ENCODE results near the gene KLK4. TPM values are rescaled to one million over a fixed set of nuclear protein-coding genes. Genes with fewer than 3 reads are reported as not detected.
A peak's percentile ranks its signal among the peaks of the same experiment; 100 is the strongest.

The KLK4 gene
- total RNA-seq, 2 experiments from 2014 or later, result not detected

GRCh38 chr19:50908336-50908735, 2.9 kb downstream of the KLK4 start:
- no peaks in the 10 kb centered on the region for H3K4me1 ChIP-seq (ENCODE audit: insufficient read depth, low read length, poor library complexity, severe bottlenecking)
- no TSS peak for BruUV-seq (replicated peaks)
- no peak overlapping the region for H3K27ac ChIP-seq (ENCODE audit: low read depth, low read length, poor library complexity, severe bottlenecking)
- no peak for DNase-seq (ENCODE audit: low spot score)
- intact Hi-C loops (cut with micrococcal nuclease; ENCODE audit: unreplicated experiment), result no loop called here
- no peaks in the 10 kb centered on the region for H3K9me3 ChIP-seq (ENCODE audit: low read length)
- H3K36me3 ChIP-seq (ENCODE audit: insufficient read depth, low read length), result no peaks in the 10 kb centered on the region
- H3K4me2 ChIP-seq (ENCODE audit: low read length), result no peak overlapping the region
- POLR2A ChIA-PET, result no interaction called here
- CTCF ChIA-PET (ENCODE audit: unreplicated experiment), result no interaction called here
- H3K4me3 ChIP-seq (ENCODE audit: low read depth, low read length, poor library complexity, severe bottlenecking), result no peak overlapping the region
- no peak overlapping the region for H2AFZ ChIP-seq (ENCODE audit: low read length)
- H3K79me2 ChIP-seq (ENCODE audit: insufficient read depth, low read depth, low read length), result no peaks in the 10 kb centered on the region
- H3K9me2 ChIP-seq (ENCODE audit: insufficient read depth, low read length), result no peaks in the 10 kb centered on the region
- H4K20me1 ChIP-seq (ENCODE audit: insufficient read depth, low read length), result no peaks in the 10 kb centered on the region
- TF ChIP-seq EZH2phosphoT487 (IDR thresholded peaks at IDR 0.05; ENCODE audit: borderline replicate concordance, low read depth, low read length) (no peak), CTCF (conservative IDR thresholded peaks at IDR 0.05; ENCODE audit: low read length) (no peak)

GRCh38 chr19:50906217-50906616, 5.0 kb downstream of the KLK4 start:
- H3K79me2 ChIP-seq (ENCODE audit: insufficient read depth, low read depth, low read length), result no peaks in the 10 kb centered on the region
- no peaks in the 10 kb centered on the region for H3K4me1 ChIP-seq (ENCODE audit: insufficient read depth, low read length, poor library complexity, severe bottlenecking)
- no TSS peak for BruUV-seq (replicated peaks)
- H3K4me3 ChIP-seq (ENCODE audit: low read depth, low read length, poor library complexity, severe bottlenecking), result no peak overlapping the region
- H3K9me3 ChIP-seq (ENCODE audit: low read length), result no peaks in the 10 kb centered on the region
- H2AFZ ChIP-seq (ENCODE audit: low read length), result no peak overlapping the region
- CTCF ChIA-PET (ENCODE audit: unreplicated experiment), result interaction anchor here (0.6 kb wide), 1 partner anchor 32 kb away, joined by 3 read pairs; no protein-coding TSS in a partner anchor
- no peaks in the 10 kb centered on the region for H3K9me2 ChIP-seq (ENCODE audit: insufficient read depth, low read length)
- intact Hi-C loops (cut with micrococcal nuclease; ENCODE audit: unreplicated experiment), result loop anchor here (1.0 kb wide), 1 partner anchor 16 kb away; no protein-coding TSS in a partner anchor
- POLR2A ChIA-PET, result no interaction called here
- no peaks in the 10 kb centered on the region for H4K20me1 ChIP-seq (ENCODE audit: insufficient read depth, low read length)
- H3K36me3 ChIP-seq (ENCODE audit: insufficient read depth, low read length), result no peaks in the 10 kb centered on the region
- TF ChIP-seq CTCF (conservative IDR thresholded peaks at IDR 0.05; ENCODE audit: low read length) (peak; percentile 74), EZH2phosphoT487 (IDR thresholded peaks at IDR 0.05; ENCODE audit: borderline replicate concordance, low read depth, low read length) (no peak)
- no peak overlapping the region for H3K4me2 ChIP-seq (ENCODE audit: low read length)
- no peak overlapping the region for H3K27ac ChIP-seq (ENCODE audit: low read depth, low read length, poor library complexity, severe bottlenecking)
- DNase-seq (ENCODE audit: low spot score), result peak; percentile 33

- intact Hi-C loops (cut with micrococcal nuclease; ENCODE audit: unreplicated experiment), result no loop called here
- Histone ChIP-seq H3K9me2 (ENCODE audit: insufficient read depth, low read length) (no peaks in the 10 kb centered on the region), H2AFZ (ENCODE audit: low read length) (no peak overlapping the region), H3K4me2 (ENCODE audit: low read length) (no peak overlapping the region), H3K4me3 (ENCODE audit: low read depth, low read length, poor library complexity, severe bottlenecking) (no peak overlapping the region), H3K27ac (ENCODE audit: low read depth, low read length, poor library complexity, severe bottlenecking) (no peak overlapping the region), H3K79me2 (ENCODE audit: insufficient read depth, low read depth, low read length) (no peaks in the 10 kb centered on the region), H4K20me1 (ENCODE audit: insufficient read depth, low read length) (no peaks in the 10 kb centered on the region), H3K9me3 (ENCODE audit: low read length) (no peaks in the 10 kb centered on the region), H3K36me3 (ENCODE audit: insufficient read depth, low read length) (no peaks in the 10 kb centered on the region), H3K4me1 (ENCODE audit: insufficient read depth, low read length, poor library complexity, severe bottlenecking) (no peaks in the 10 kb centered on the region)
- CTCF ChIA-PET (ENCODE audit: unreplicated experiment), result no interaction called here
- TF ChIP-seq CTCF (conservative IDR thresholded peaks at IDR 0.05; ENCODE audit: low read length) (no peak), EZH2phosphoT487 (IDR thresholded peaks at IDR 0.05; ENCODE audit: borderline replicate concordance, low read depth, low read length) (no peak)
- BruUV-seq (replicated peaks), result no TSS peak
- DNase-seq (ENCODE audit: low spot score), result no peak
- POLR2A ChIA-PET, result no interaction called here
These were observed 8.6 kb downstream of the KLK4 start for GRCh38 chr19:50902640-50903039.
